Cardiac muscle cell (in vitro differentiated cells and primary cell): Measurements from ENCODE around the gene MRTFB. TPM values are rescaled to one million over a fixed set of nuclear protein-coding genes. Genes with fewer than 3 reads are reported as not detected.

ENCODE experiments used
- DNase-seq, 2 donors: peaks; one replicate each; pipeline versions ENCODE4 v3.0.0 to v3.0.0-alpha.2; 2010 to 2017; ENCODE audit warnings: low read depth in 1 of 2, low spot score in 1 of 2
- H3K27ac ChIP-seq: fragments of 200-600 bp; sonication (generic); 2 replicates; pipeline ENCODE4 v1.5.1; 2016
- H3K27me3 ChIP-seq: fragments of 200-600 bp; sonication (generic); 2 replicates; pipeline ENCODE4 v1.6.0; 2016; ENCODE audit warnings: control low read depth
- H3K36me3 ChIP-seq: fragments of 200-600 bp; sonication (generic); 2 replicates; pipeline ENCODE4 v1.5.1; 2016; ENCODE audit warnings: control low read depth
- H3K4me1 ChIP-seq: fragments of 200-600 bp; sonication (generic); 2 replicates; pipeline ENCODE4 v1.8.1; 2017; ENCODE audit warnings: low read depth, mild to moderate bottlenecking, mixed run types
- H3K4me3 ChIP-seq: fragments of 200-600 bp; sonication (generic); 2 replicates; pipeline ENCODE4 v1.5.1; 2016; ENCODE audit warnings: mild to moderate bottlenecking
- H3K9me3 ChIP-seq: fragments of 200-600 bp; sonication (generic); 2 replicates; pipeline ENCODE4 v1.5.1; 2017; ENCODE audit warnings: low read depth, mild to moderate bottlenecking, control low read depth
- polyA plus RNA-seq: library from polyadenylated mRNA; unstranded; fragments of >200 nt; fragmentation: Nextera tagmentation; extraction: Ambion mirVana; gene quantifications from 2 replicates; pipeline ENCODE4 v1.2.1, GENCODE V29; 2016
- total RNA-seq: library from RNA; depleted of rRNA; stranded (reverse); fragments of >200 nt; gene quantifications from 2 replicates; pipeline ENCODE4 v1.2.3, GENCODE V29; 2016
- TF ChIP-seq, protein P1 (sequence below): IDR thresholded peaks from 2 replicates; pipeline ENCODE4 v1.5.1; 2012; ENCODE audit warnings: low read depth, mild to moderate bottlenecking, low read length

The MRTFB gene
- total and polyA plus RNA-seq, 2 experiments from 2014 or later: 9.4 to 27.9 TPM

DNA sequence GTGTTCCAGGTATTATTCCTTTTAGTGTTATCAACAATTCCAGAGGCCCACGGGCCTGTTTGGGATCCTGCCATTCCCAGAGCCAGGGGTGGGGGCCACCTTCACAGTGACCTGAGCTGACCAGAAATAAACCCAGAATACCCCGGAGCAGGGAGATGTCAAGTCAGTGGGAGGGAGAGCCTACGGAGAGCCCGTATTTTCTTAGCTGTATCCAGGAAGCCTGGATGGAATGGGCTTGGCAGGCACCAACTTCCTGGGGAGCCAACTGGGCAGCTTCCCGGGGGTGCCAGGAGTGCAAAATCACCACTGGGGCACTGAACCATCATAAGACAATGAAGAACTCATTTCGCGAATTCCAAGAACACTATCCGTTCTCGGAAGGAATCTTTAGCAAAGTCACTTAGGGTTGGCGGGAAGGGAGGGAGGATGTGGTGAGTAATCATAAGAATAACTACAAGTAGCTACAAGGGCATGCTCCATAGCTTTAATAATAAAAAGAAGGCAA is 13.2 kb upstream of the MRTFB start:
- TF ChIP-seq, protein P1, sequence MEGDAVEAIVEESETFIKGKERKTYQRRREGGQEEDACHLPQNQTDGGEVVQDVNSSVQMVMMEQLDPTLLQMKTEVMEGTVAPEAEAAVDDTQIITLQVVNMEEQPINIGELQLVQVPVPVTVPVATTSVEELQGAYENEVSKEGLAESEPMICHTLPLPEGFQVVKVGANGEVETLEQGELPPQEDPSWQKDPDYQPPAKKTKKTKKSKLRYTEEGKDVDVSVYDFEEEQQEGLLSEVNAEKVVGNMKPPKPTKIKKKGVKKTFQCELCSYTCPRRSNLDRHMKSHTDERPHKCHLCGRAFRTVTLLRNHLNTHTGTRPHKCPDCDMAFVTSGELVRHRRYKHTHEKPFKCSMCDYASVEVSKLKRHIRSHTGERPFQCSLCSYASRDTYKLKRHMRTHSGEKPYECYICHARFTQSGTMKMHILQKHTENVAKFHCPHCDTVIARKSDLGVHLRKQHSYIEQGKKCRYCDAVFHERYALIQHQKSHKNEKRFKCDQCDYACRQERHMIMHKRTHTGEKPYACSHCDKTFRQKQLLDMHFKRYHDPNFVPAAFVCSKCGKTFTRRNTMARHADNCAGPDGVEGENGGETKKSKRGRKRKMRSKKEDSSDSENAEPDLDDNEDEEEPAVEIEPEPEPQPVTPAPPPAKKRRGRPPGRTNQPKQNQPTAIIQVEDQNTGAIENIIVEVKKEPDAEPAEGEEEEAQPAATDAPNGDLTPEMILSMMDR: no peak
- Histone ChIP-seq H3K9me3 (no peaks in the 10 kb centered on the region), H3K27me3 (no peaks in the 10 kb centered on the region), H3K4me1 (no peaks in the 10 kb centered on the region), H3K4me3 (no peak overlapping the region), H3K27ac (no peak overlapping the region), H3K36me3 (no peaks in the 10 kb centered on the region)
- DNase-seq: peak in 1 of 2 donors; percentile 61

DNA sequence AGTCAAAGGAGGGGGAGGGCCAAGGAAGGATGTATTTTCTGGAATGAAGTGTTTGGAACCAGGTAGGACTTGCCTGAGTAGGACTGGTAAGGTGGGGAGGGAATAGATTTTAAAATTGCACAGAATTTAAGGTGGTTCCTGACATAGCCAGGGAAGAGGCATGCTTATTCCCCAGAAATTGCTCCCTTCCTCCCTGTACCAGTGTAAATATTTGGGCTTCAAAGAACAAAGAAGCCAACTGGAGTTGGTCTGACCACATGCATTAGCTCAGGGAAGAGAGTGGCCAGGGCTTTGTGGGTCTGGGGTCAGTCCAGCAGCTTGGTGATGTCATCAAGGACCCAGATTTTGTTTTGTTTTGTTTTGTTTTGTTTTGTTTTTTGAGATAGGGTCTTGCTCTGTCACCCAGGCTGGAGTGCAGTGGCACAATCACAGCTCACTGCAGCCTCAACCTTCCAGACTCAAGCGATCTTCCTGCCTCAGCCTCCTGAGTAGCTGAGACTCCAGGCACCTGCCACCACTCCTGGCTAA is 9.3 kb upstream of the MRTFB start:
- H3K27ac ChIP-seq: no peak overlapping the region
- DNase-seq: no peak
- TF ChIP-seq, protein P1: no peak
- H3K9me3 ChIP-seq: no peaks in the 10 kb centered on the region
- H3K4me1 ChIP-seq: no peaks in the 10 kb centered on the region
- H3K4me3 ChIP-seq: no peak overlapping the region
- H3K36me3 ChIP-seq: no peaks in the 10 kb centered on the region
- no peaks in the 10 kb centered on the region for H3K27me3 ChIP-seq

DNA sequence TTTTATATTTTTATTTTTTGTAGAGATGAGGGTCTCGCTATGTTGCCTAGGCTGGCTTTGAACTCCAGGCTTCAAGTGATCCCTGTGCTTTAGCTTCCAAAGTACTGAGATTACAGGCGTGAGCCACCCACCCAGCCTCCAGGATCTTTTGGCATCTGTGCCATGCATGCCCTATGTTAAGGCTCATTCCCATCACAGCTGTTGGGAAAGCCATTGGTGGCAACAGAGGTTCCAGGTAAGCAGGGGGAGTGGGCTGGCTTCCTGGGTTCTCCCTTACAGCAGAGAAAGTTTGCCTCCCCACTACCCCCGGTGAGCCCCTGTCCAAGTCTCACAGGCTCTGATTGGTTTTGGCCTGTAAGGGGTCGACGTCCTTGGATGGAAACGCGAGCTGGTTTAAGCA is 8.9 kb upstream of the MRTFB start:
- Histone ChIP-seq H3K4me1 (no peaks in the 10 kb centered on the region), H3K36me3 (no peaks in the 10 kb centered on the region), H3K27ac (no peak overlapping the region), H3K4me3 (no peak overlapping the region), H3K27me3 (no peaks in the 10 kb centered on the region), H3K9me3 (no peaks in the 10 kb centered on the region)
- no peak for DNase-seq
- TF ChIP-seq, protein P1: no peak

DNA sequence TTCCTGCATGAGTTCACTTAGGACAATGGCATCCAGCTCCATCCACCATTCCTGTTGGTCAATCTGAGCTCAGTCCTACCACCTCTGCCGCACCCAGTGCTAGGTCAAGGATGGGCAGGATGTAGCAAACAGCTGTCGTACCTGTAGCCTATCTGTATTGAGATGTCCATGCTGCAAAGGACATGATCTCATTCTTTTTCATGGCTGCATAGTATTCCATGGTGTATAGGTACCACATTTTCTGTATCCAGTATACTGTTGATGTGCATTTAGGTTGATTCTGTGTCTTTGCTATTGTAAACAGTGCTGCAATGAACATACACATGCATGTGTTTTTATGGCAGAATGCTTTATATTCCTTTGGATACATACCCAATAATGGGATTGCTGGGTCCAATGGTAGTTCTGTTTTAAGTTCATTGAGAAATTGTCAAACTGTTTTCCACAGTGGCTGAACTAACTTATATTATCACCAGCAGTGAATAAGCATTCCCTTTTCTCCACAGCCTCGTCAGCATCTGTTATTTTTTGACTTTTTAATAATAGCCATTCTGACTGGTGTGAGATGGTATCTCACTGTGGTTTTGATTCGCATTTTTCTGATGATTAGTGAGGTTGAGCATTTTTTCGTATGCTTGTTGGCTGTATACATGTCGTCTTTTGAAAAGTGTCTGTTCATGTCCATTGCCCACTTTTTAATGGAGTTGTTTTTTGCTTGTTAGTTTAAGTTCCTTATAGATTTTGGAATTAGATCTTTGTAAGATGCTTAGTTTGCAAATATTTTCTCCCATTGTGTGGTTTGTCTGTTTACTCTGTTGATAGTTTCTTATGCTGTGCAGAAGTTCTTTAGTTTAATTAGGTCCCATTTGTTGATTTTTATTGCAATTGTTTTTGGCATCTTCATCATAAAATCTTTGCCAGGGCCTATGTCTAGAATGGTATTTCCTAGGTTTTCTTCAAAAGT is 7.2 kb upstream of the MRTFB start:
- DNase-seq: no peak
- H3K4me3 ChIP-seq: no peak overlapping the region
- TF ChIP-seq, protein P1: no peak
- H3K4me1 ChIP-seq: no peaks in the 10 kb centered on the region
- no peak overlapping the region for H3K27ac ChIP-seq
- no peaks in the 10 kb centered on the region for H3K27me3 ChIP-seq
- H3K36me3 ChIP-seq: no peaks in the 10 kb centered on the region
- no peaks in the 10 kb centered on the region for H3K9me3 ChIP-seq

DNA sequence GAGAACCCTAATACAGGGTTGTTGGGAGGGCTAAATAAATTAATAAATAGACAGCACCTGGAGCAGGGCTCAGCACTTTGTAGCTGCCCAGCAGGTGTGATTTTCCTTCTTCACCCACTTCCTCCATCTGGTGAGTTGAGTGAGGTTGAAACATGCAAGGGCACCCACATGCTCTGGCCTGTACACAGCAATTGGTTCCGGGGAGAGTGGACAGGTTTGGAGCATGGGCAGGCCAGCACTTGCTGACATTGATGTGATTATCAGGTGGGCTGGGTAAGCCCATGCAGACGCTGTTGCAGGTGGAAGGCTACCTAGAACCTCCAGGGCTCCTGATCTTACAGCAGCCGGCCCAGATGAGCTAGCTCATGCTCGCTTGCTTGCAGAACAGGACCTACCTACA is 1.3 kb upstream of the MRTFB start:
- TF ChIP-seq, protein P1: no peak
- Histone ChIP-seq H3K4me3 (no peak overlapping the region), H3K9me3 (no peaks in the 10 kb centered on the region), H3K36me3 (no peaks in the 10 kb centered on the region), H3K27ac (no peak overlapping the region), H3K27me3 (no peaks in the 10 kb centered on the region), H3K4me1 (peaks cover 7% of the 10 kb centered on the region)
- no peak for DNase-seq
